IMR-90 (cell line): ENCODE measurements around the gene SLC18A3. TPM values are rescaled to one million over a fixed set of nuclear protein-coding genes. Genes with fewer than 3 reads are reported as not detected.
A peak's percentile ranks its signal among the peaks of the same experiment; 100 is the strongest.

Experiments
- ATAC-seq: fragments of 200-7000 bp; cut with Tn5 transposase; 2 replicates; pipeline ENCODE4 v1.9.1; 2020; ENCODE audit warnings: low read depth, mild to moderate bottlenecking, moderate library complexity
- BruUV-seq: library from RNA; stranded (reverse); fragments of 400-500 nt; replicated peaks from 2 replicates; lab custom pipeline; 2021; lab: Mats Ljungman, UMichigan
- CTCF ChIA-PET: fragments of 300-600 bp; formaldehyde crosslinking; extraction: SDS; loops from one replicate; lab custom pipeline; 2021; ENCODE audit warnings: antibody characterized with exemption; lab: Yijun Ruan, JAX
- POLR2A ChIA-PET: fragments of 300-600 bp; sonication (Branson Sonifier 250); formaldehyde crosslinking; loops from one replicate; lab custom pipeline; 2022; ENCODE audit warnings: antibody characterized with exemption; ENCODE audit not compliant: unreplicated experiment; lab: Charles Lee
- DNase-seq: peaks from one replicate; pipeline ENCODE4 v3.0.0; 2013
- H2AFZ ChIP-seq: replicated peaks from 2 replicates; pipeline ENCODE3; 2013; ENCODE audit warnings: low read length, mild to moderate bottlenecking; ENCODE audit not compliant: poor library complexity
- H2AK5ac ChIP-seq: 2 replicates; pipeline ENCODE4 v1.6.1; 2013; ENCODE audit warnings: low read depth, low read length, inconsistent platforms
- H2AK9ac ChIP-seq: replicated peaks from 2 replicates; pipeline ENCODE3; 2013; ENCODE audit warnings: mild to moderate bottlenecking, low read depth, low read length, moderate library complexity; ENCODE audit not compliant: poor library complexity
- H2BK120ac ChIP-seq: 2 replicates; pipeline ENCODE4 v1.6.1; 2013; ENCODE audit warnings: low read depth, low read length, inconsistent platforms
- H2BK15ac ChIP-seq: 3 replicates; pipeline ENCODE4 v1.6.1; 2013; ENCODE audit warnings: low read depth, low read length, inconsistent platforms
- H2BK20ac ChIP-seq: 2 replicates; pipeline ENCODE4 v1.6.1; 2013; ENCODE audit warnings: low read depth, mild to moderate bottlenecking, inconsistent platforms, low read length, moderate library complexity
- H2BK5ac ChIP-seq: 2 replicates; pipeline ENCODE4 v1.6.1; 2013; ENCODE audit warnings: mild to moderate bottlenecking, low read depth, low read length, inconsistent platforms; ENCODE audit not compliant: poor library complexity, severe bottlenecking
- H3K14ac ChIP-seq: replicated peaks from 2 replicates; pipeline ENCODE4 v1.6.1; 2013; ENCODE audit warnings: low read depth, low read length, inconsistent platforms
- H3K18ac ChIP-seq: 2 replicates; pipeline ENCODE4 v1.6.1; 2013; ENCODE audit warnings: low read depth, low read length, control low read depth
- H3K23ac ChIP-seq: 2 replicates; pipeline ENCODE4 v1.6.1; 2013; ENCODE audit warnings: low read depth, low read length, inconsistent platforms
- H3K27ac ChIP-seq: 2 replicates; pipeline ENCODE4 v1.5.1; 2013; ENCODE audit warnings: mild to moderate bottlenecking, control low read depth, low read length; ENCODE audit not compliant: insufficient read depth
- H3K27me3 ChIP-seq: 2 replicates; pipeline ENCODE4 v1.6.1; 2013; ENCODE audit warnings: low read length; ENCODE audit not compliant: control insufficient read depth, insufficient read depth
- H3K36me3 ChIP-seq: 2 replicates; pipeline ENCODE4 v1.6.1; 2013; ENCODE audit warnings: low read length, mixed read lengths; ENCODE audit not compliant: control insufficient read depth, insufficient read depth
- H3K4ac ChIP-seq: 2 replicates; pipeline ENCODE4 v1.6.1; 2013; ENCODE audit warnings: low read depth, low read length, inconsistent platforms
- H3K4me1 ChIP-seq: 2 replicates; pipeline ENCODE4 v1.6.1; 2013; ENCODE audit warnings: low read length, mixed read lengths; ENCODE audit not compliant: control insufficient read depth, insufficient read depth
- H3K4me2 ChIP-seq: 2 replicates; pipeline ENCODE4 v1.6.1; 2013; ENCODE audit warnings: low read depth, mild to moderate bottlenecking, control low read depth, low read length, moderate library complexity
- H3K4me3 ChIP-seq: 2 replicates; pipeline ENCODE4 v1.5.1; 2013; ENCODE audit warnings: low read depth, mild to moderate bottlenecking, control low read depth, low read length, moderate library complexity; ENCODE audit not compliant: insufficient read depth
- H3K56ac ChIP-seq: 2 replicates; pipeline ENCODE4 v1.6.1; 2013; ENCODE audit warnings: low read length, inconsistent platforms; ENCODE audit not compliant: insufficient read depth; ENCODE audit errors: extremely low read depth
- H3K79me1 ChIP-seq, 2 experiments: 2 replicates each; pipeline ENCODE4 v1.6.1; 2013; ENCODE audit warnings: low read length in 2 of 2, inconsistent platforms in 1 of 2, low read depth in 1 of 2
- H3K9ac ChIP-seq: 2 replicates; pipeline ENCODE4 v1.6.1; 2013; ENCODE audit warnings: low read depth, low read length, control low read depth
- H3K9me1 ChIP-seq: 2 replicates; pipeline ENCODE4 v1.6.1; 2013; ENCODE audit warnings: low read length, inconsistent platforms; ENCODE audit not compliant: insufficient read depth
- H3K9me3 ChIP-seq: 2 replicates; pipeline ENCODE4 v1.6.1; 2013; ENCODE audit warnings: low read length; ENCODE audit not compliant: control insufficient read depth, insufficient read depth
- H4K20me1 ChIP-seq: 2 replicates; pipeline ENCODE4 v1.6.1; 2013; ENCODE audit warnings: low read length, inconsistent platforms; ENCODE audit not compliant: insufficient read depth
- H4K5ac ChIP-seq: 2 replicates; pipeline ENCODE4 v1.6.1; 2013; ENCODE audit warnings: mild to moderate bottlenecking, low read depth, low read length, control low read depth
- H4K8ac ChIP-seq, 2 experiments: 2 replicates each; pipeline ENCODE4 v1.6.1; 2013; ENCODE audit warnings: low read depth in 2 of 2, low read length in 2 of 2, control low read depth in 1 of 2, inconsistent platforms in 1 of 2
- H4K91ac ChIP-seq: 2 replicates; pipeline ENCODE4 v1.6.1; 2013; ENCODE audit warnings: low read depth, low read length, inconsistent platforms; ENCODE audit not compliant: insufficient read depth
- CEBPB ChIP-seq: IDR thresholded peaks from 2 replicates; pipeline ENCODE4 v1.6.1; 2012; ENCODE audit warnings: low read depth, low read length, improper control_type of control experiment
- MAZ ChIP-seq: IDR thresholded peaks from 2 replicates; pipeline ENCODE4 v1.6.1; 2012; ENCODE audit warnings: low read depth, mild to moderate bottlenecking, low read length, improper control_type of control experiment, moderate library complexity, borderline replicate concordance
- NFE2L2 ChIP-seq: fragments of 150-350 bp; IDR thresholded peaks from 2 replicates; pipeline ENCODE4 v1.6.1; 2016; ENCODE audit warnings: low read depth, mild to moderate bottlenecking, low read length
- WGBS, 2 experiments: methylation state at CpG; one replicate each; pipeline versions ENCODE4 v1.1.5 to v1.1.7; 2013; ENCODE audit warnings: missing lambda C conversion rate in 2 of 2; ENCODE audit not compliant: insufficient read length in 1 of 2; ENCODE audit errors: extremely low coverage in 2 of 2; 5-methylcytosine and 5-hydroxymethylcytosine counted together
- dilution Hi-C: fragments of 300-500 bp; cut with HindIII; formaldehyde crosslinking; loops from one replicate; pipeline ENCODE4 v1.14.3; 2018; ENCODE audit warnings: low sequenced_read_pairs; ENCODE audit not compliant: unreplicated experiment
- in situ Hi-C: fragments of 300-500 bp; cut with MboI; formaldehyde crosslinking; loops from 3 replicates; pipeline ENCODE4 v1.14.3; 2019; ENCODE audit warnings: low sequenced_read_pairs, inconsistent platforms, mixed read lengths
- intact Hi-C: fragments of 100-400 bp; cut with micrococcal nuclease; formaldehyde crosslinking; loops from 2 replicates; pipeline ENCODE4 v1.10.0; 2022
- polyA plus RNA-seq, 3 experiments: library from polyadenylated mRNA; depleted of rRNA; stranded (reverse); fragments of >200 nt; gene quantifications; 2 replicates each; pipeline ENCODE4 v1.2.3, GENCODE V29; 2012; ENCODE audit warnings: low replicate concordance in 1 of 3
- total RNA-seq: library from RNA; depleted of rRNA; stranded (reverse); fragments of >200 nt; gene quantifications from 2 replicates; pipeline ENCODE4 v1.2.3, GENCODE V29; 2012

SLC18A3 gene
- total and polyA plus RNA-seq, 2 of the 4 experiments (the other 2 are of a cell fraction): not detected

- Histone ChIP-seq H4K20me1 (no peaks in the 10 kb centered on the region), H3K23ac (no peak overlapping the region), H4K91ac (no peak overlapping the region), H3K4ac (no peak overlapping the region), H4K5ac (no peak overlapping the region), H3K4me2 (peak overlapping the region; percentile 66; the same call in 1 of the 2 replicates), H2BK5ac (peak overlapping the region; percentile 58), H3K79me1 (no peaks in the 10 kb centered on the region), H4K8ac (no peak overlapping the region), H3K9me3 (peaks cover 5% of the 10 kb centered on the region), H3K14ac (no peak overlapping the region), H2AFZ (no peak overlapping the region), H2BK15ac (no peak overlapping the region), H3K36me3 (no peaks in the 10 kb centered on the region), H2AK9ac (no peak overlapping the region), H2BK20ac (no peak overlapping the region), H3K4me3 (peak overlapping the region; percentile 34; the same call in 1 of the 2 replicates), H3K4me1 (no peaks in the 10 kb centered on the region), H3K27ac (no peak overlapping the region), H3K56ac (no peak overlapping the region), H2BK120ac (no peak overlapping the region), H2AK5ac (no peak overlapping the region), H3K27me3 (peaks cover 2% of the 10 kb centered on the region; the same call in 1 of the 2 replicates), H3K18ac (no peak overlapping the region), H3K9ac (no peak overlapping the region), H3K9me1 (no peaks in the 10 kb centered on the region; the same call in 1 of the 2 replicates)
- intact Hi-C loops (no loop called here), dilution Hi-C loops (no loop called here), in situ Hi-C loops (no loop called here)
- BruUV-seq: no TSS peak
- POLR2A ChIA-PET: no interaction called here
- DNase-seq (peak; percentile 51), ATAC-seq (peak; percentile 36)
- TF ChIP-seq CEBPB (peak; percentile 85), NFE2L2 (peak; percentile 35; the same call in 1 of the 2 replicates), MAZ (no peak)
- no CpG with 5 or more reads among the region's 3 CpGs for WGBS, 2 experiments
- CTCF ChIA-PET: interaction anchor here (0.8 kb wide), 1 partner anchor 79 kb away, joined by 4 read pairs; no protein-coding TSS in a partner anchor
These were observed 41.0 kb upstream of the SLC18A3 start for GRCh38 chr10:49569031-49569631.
